Measurements from ENCODE around the gene MAEA. TPM values are rescaled to one million over a fixed set of nuclear protein-coding genes. Genes with fewer than 3 reads are reported as not detected.

MAEA gene
- total RNA-seq, 3 donors from 2014 or later: 49.9 to 76.7 (median 62.3) TPM

DNA sequence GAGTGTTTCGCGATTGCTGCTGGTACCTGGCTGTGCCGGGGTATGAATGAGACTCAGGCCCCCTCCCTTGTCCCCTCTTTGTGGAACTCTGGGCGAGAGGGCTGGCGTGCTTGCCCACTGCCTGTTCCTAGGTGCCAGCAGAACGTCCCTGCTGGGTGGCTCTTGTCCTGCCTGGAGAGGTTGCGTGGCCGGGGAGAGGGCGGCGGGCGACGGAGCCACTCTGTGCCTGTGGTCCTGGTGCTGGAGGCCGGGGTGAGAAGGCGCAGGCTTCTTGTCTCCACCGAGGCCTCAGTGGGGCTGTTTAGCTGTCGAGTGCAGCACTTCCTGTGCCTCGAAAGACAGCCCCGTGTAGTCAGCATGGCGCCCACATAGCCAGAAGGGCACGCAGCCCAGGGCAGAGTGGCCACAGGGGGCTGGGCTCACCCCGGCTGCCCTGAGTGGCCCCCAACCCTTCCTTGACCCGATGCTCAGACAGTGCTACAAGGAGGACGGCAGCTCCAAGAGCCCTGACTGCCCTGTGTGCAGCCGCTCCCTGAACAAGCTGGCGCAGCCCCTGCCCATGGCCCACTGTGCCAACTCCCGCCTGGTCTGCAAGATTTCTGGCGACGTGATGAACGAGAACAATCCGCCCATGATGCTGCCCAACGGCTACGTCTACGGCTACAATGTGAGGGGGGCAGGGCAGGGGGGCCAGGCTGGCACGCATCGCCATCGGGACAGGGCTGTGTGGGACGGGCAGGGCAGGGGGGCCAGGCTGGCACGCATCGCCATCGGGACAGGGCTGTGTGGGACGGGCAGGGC, 48.5 kb downstream of the MAEA start:
- intact Hi-C loops (cut with DNase I; ENCODE audit: low total_unique reads): no loop called here
- no peak overlapping the region for H3K27ac ChIP-seq
- H3K27me3 ChIP-seq: no peaks in the 10 kb centered on the region
- no peaks in the 10 kb centered on the region for H3K4me1 ChIP-seq
- peaks cover 5% of the 10 kb centered on the region for H3K36me3 ChIP-seq
- H3K4me3 ChIP-seq: no peak overlapping the region
- no peak for DNase-seq (ENCODE audit: low spot score in 2 of 2)
- TF ChIP-seq POLR2A (IDR thresholded peaks at IDR 0.05) (no peak), POLR2AphosphoS5 (IDR thresholded peaks at IDR 0.05) (no peak)
- TF ChIP-seq, protein P1, sequence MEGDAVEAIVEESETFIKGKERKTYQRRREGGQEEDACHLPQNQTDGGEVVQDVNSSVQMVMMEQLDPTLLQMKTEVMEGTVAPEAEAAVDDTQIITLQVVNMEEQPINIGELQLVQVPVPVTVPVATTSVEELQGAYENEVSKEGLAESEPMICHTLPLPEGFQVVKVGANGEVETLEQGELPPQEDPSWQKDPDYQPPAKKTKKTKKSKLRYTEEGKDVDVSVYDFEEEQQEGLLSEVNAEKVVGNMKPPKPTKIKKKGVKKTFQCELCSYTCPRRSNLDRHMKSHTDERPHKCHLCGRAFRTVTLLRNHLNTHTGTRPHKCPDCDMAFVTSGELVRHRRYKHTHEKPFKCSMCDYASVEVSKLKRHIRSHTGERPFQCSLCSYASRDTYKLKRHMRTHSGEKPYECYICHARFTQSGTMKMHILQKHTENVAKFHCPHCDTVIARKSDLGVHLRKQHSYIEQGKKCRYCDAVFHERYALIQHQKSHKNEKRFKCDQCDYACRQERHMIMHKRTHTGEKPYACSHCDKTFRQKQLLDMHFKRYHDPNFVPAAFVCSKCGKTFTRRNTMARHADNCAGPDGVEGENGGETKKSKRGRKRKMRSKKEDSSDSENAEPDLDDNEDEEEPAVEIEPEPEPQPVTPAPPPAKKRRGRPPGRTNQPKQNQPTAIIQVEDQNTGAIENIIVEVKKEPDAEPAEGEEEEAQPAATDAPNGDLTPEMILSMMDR (IDR thresholded peaks at IDR 0.05): no peak
- H3K9me3 ChIP-seq: no peaks in the 10 kb centered on the region

DNA sequence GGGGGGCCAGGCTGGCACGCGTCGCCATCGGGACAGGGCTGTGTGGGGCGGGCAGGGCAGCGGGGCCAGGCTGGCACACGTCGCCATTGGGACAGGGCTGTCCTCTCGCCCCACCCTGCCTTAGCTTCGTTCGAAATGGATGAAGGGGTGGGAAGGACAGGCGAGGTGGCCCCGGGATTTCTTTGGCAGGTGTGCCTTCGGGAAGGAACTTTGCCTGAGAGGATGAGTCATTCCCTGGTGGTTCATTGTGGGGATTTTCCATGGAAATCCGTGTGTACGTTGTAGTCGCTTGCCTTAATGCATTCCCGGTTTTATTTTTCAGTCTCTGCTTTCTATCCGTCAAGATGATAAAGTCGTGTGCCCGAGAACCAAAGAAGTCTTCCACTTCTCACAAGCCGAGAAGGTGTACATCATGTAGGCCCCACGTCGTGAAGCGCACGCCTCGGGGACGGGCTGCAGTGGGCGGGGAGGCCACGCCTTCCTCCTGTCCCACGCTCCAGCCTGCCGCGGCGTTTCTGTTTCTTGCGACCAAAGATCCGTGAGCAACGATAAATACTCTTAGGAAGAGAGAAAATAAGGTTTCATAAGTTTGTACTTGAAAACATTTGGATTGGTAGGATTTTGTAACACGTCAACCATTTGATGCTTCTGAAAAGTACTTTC, 49.2 kb downstream of the MAEA start:
- H3K9me3 ChIP-seq: no peaks in the 10 kb centered on the region
- intact Hi-C loops (cut with DNase I; ENCODE audit: low total_unique reads): no loop called here
- H3K36me3 ChIP-seq: peaks cover 5% of the 10 kb centered on the region
- H3K27ac ChIP-seq: no peak overlapping the region
- TF ChIP-seq POLR2A (IDR thresholded peaks at IDR 0.05) (no peak), POLR2AphosphoS5 (IDR thresholded peaks at IDR 0.05) (no peak)
- TF ChIP-seq, protein P1 (IDR thresholded peaks at IDR 0.05): no peak
- no peaks in the 10 kb centered on the region for H3K4me1 ChIP-seq
- H3K4me3 ChIP-seq: no peak overlapping the region
- DNase-seq (ENCODE audit: low spot score in 2 of 2): no peak
- no peaks in the 10 kb centered on the region for H3K27me3 ChIP-seq

DNA sequence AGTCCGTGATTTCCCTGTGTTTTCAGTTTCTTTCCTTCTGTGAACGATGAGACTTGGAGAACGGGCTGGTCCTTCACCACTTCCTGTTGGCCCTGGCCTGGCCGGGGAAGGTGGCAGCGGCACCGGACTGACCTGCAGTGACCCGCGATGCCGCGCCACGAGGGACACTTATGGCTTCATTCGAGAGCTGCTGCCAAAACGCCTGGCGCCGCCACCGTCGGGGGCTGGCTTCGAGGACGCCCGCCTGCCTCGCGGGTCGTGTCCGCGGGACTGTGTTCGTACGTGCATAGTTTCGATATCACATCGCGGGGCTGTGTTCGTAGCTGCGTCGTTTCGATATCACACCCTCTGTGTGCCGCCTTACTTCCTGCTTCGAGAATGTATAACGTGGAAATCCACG, 49.8 kb downstream of the MAEA start:
- Histone ChIP-seq H3K36me3 (peaks cover 5% of the 10 kb centered on the region), H3K4me1 (no peaks in the 10 kb centered on the region), H3K27ac (no peak overlapping the region), H3K9me3 (no peaks in the 10 kb centered on the region), H3K4me3 (no peak overlapping the region), H3K27me3 (no peaks in the 10 kb centered on the region)
- DNase-seq (ENCODE audit: low spot score in 2 of 2): no peak
- intact Hi-C loops (cut with DNase I; ENCODE audit: low total_unique reads): no loop called here
- TF ChIP-seq, protein P1 (IDR thresholded peaks at IDR 0.05): no peak
- no peak for TF ChIP-seq POLR2A (IDR thresholded peaks at IDR 0.05)
- TF ChIP-seq POLR2AphosphoS5 (IDR thresholded peaks at IDR 0.05): no peak

DNA sequence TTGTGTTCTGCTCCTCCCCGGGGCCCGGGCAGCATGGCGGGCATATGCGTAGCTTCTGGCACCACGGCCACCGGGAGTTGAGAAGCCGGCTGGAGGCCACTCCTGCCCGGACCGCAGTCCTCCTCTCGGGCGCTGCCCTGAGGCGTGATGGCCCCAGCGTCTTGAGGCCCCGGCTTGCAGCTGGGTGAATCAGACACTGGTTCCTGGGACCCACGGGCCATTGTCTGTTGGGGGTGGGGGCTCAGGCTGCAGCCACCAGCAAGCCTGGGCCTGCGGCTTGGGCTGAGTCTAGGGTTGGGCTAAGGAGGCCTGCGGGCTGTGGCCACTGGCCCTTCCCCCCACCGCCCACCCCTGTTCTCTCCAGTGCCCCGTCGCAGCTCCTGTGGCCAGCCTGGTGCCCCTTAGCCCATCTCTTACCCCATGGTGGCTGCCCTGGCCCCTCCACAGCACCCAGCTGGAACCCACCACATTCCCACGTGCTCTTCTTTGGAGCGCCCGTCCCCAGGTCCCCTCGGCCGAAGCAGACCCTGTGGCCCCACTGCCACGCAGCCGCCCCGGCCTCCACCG, 50.6 kb downstream of the MAEA start:
- no peak overlapping the region for H3K27ac ChIP-seq
- intact Hi-C loops (cut with DNase I; ENCODE audit: low total_unique reads): no loop called here
- no peaks in the 10 kb centered on the region for H3K9me3 ChIP-seq
- no peak overlapping the region for H3K4me3 ChIP-seq
- DNase-seq (ENCODE audit: low spot score in 2 of 2): no peak
- no peaks in the 10 kb centered on the region for H3K4me1 ChIP-seq
- H3K27me3 ChIP-seq: no peaks in the 10 kb centered on the region
- peaks cover 5% of the 10 kb centered on the region for H3K36me3 ChIP-seq
- TF ChIP-seq, protein P1 (IDR thresholded peaks at IDR 0.05): no peak
- TF ChIP-seq POLR2A (IDR thresholded peaks at IDR 0.05) (no peak), POLR2AphosphoS5 (IDR thresholded peaks at IDR 0.05) (no peak)

DNA sequence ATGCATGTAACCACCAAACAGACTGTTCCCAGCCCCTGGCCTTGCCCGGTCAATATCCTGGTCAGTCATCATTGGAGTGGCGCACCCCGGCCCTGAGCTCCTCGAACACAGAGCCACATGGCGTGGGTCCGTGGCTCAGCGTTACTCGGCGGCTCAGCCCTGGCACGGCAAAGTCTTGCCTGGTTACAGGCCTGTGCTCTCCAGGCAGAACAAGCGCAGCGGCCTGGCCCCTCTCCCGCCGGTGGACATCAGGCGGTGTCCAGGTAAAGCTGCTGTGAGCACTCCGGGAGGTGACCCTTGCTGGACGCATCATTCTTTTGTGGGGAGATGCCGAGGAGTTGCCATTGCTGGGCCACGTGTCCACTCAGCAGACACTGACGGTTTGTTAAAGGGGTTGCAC, 51.2 kb downstream of the MAEA start:
- intact Hi-C loops (cut with DNase I; ENCODE audit: low total_unique reads): no loop called here
- Histone ChIP-seq H3K27ac (no peak overlapping the region), H3K27me3 (no peaks in the 10 kb centered on the region), H3K9me3 (no peaks in the 10 kb centered on the region), H3K4me1 (no peaks in the 10 kb centered on the region), H3K36me3 (peaks cover 5% of the 10 kb centered on the region), H3K4me3 (no peak overlapping the region)
- TF ChIP-seq POLR2A (IDR thresholded peaks at IDR 0.05): no peak
- TF ChIP-seq POLR2AphosphoS5 (IDR thresholded peaks at IDR 0.05): no peak
- TF ChIP-seq, protein P1 (IDR thresholded peaks at IDR 0.05): no peak
- DNase-seq (ENCODE audit: low spot score in 2 of 2): no peak
